ENCODE measurements around the gene TPCN2.

TPCN2 gene

GRCh38 chr11:69000831-69001242 lies 47.9 kb upstream of the TPCN2 start:
- Histone ChIP-seq H3K9ac (no peak overlapping the region), H3K27me3 (ENCODE audit: insufficient read depth, low read depth) (peaks cover 48% of the 10 kb centered on the region), H3K36me3 (ENCODE audit: insufficient read depth) (no peaks in the 10 kb centered on the region), H3K4me1 (ENCODE audit: low read depth, poor library complexity, severe bottlenecking) (no peaks in the 10 kb centered on the region), H3K4me3 (IDR thresholded peaks at IDR 0.05; ENCODE audit: insufficient read depth, low read depth, low read length) (no peak overlapping the region), H3K27ac (no peak overlapping the region), H3K79me2 (ENCODE audit: insufficient read depth, low read depth) (no peaks in the 10 kb centered on the region), H3K4me2 (no peak overlapping the region), H4K20me1 (ENCODE audit: insufficient read depth) (no peaks in the 10 kb centered on the region), H2AFZ (ENCODE audit: low read depth) (no peak overlapping the region)
- TF ChIP-seq, protein P1, sequence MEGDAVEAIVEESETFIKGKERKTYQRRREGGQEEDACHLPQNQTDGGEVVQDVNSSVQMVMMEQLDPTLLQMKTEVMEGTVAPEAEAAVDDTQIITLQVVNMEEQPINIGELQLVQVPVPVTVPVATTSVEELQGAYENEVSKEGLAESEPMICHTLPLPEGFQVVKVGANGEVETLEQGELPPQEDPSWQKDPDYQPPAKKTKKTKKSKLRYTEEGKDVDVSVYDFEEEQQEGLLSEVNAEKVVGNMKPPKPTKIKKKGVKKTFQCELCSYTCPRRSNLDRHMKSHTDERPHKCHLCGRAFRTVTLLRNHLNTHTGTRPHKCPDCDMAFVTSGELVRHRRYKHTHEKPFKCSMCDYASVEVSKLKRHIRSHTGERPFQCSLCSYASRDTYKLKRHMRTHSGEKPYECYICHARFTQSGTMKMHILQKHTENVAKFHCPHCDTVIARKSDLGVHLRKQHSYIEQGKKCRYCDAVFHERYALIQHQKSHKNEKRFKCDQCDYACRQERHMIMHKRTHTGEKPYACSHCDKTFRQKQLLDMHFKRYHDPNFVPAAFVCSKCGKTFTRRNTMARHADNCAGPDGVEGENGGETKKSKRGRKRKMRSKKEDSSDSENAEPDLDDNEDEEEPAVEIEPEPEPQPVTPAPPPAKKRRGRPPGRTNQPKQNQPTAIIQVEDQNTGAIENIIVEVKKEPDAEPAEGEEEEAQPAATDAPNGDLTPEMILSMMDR (conservative IDR thresholded peaks at IDR 0.05; ENCODE audit: low read depth, low read length): no peak

GRCh38 chr11:69001243-69002081 lies 47.3 kb upstream of the TPCN2 start:
- no peaks in the 10 kb centered on the region for H3K36me3 ChIP-seq (ENCODE audit: insufficient read depth)
- no peak overlapping the region for H2AFZ ChIP-seq (ENCODE audit: low read depth)
- TF ChIP-seq, protein P1 (conservative IDR thresholded peaks at IDR 0.05; ENCODE audit: low read depth, low read length): no peak
- no peak overlapping the region for H3K4me2 ChIP-seq
- H3K27ac ChIP-seq: no peak overlapping the region
- H3K4me3 ChIP-seq (IDR thresholded peaks at IDR 0.05; ENCODE audit: insufficient read depth, low read depth, low read length): no peak overlapping the region
- H3K27me3 ChIP-seq (ENCODE audit: insufficient read depth, low read depth): peaks cover 48% of the 10 kb centered on the region
- no peaks in the 10 kb centered on the region for H4K20me1 ChIP-seq (ENCODE audit: insufficient read depth)
- H3K4me1 ChIP-seq (ENCODE audit: low read depth, poor library complexity, severe bottlenecking): no peaks in the 10 kb centered on the region
- no peaks in the 10 kb centered on the region for H3K79me2 ChIP-seq (ENCODE audit: insufficient read depth, low read depth)
- no peak overlapping the region for H3K9ac ChIP-seq

DNA sequence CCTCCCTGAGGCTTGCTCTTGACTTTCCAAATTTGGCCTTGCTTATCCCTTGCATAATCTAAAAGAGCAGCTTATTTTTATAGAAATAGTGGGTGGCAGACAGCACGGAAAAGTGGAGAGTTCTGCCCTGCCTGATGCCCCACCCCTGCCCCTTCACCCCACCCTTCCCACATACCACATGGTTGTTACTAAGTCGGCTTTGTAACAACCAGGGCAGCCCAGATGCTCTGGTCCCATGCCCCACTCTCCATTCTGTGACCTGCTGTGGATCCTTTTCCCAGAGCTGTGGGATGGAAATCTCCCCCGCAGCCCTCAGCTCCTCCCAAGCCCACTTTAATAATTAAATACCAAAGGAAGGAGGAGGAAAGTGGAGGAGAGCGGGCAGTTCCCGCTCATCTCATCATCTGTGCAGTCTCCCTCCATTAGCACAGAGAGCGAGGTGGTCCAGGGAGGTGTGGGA lies 46.6 kb upstream of the TPCN2 start:
- Histone ChIP-seq H3K9ac (no peak overlapping the region), H3K79me2 (ENCODE audit: insufficient read depth, low read depth) (no peaks in the 10 kb centered on the region), H2AFZ (ENCODE audit: low read depth) (no peak overlapping the region), H3K4me1 (ENCODE audit: low read depth, poor library complexity, severe bottlenecking) (no peaks in the 10 kb centered on the region), H3K4me2 (no peak overlapping the region), H3K27me3 (ENCODE audit: insufficient read depth, low read depth) (peaks cover 53% of the 10 kb centered on the region), H3K4me3 (IDR thresholded peaks at IDR 0.05; ENCODE audit: insufficient read depth, low read depth, low read length) (no peak overlapping the region), H3K27ac (no peak overlapping the region), H3K36me3 (ENCODE audit: insufficient read depth) (no peaks in the 10 kb centered on the region), H4K20me1 (ENCODE audit: insufficient read depth) (no peaks in the 10 kb centered on the region)
- TF ChIP-seq, protein P1 (conservative IDR thresholded peaks at IDR 0.05; ENCODE audit: low read depth, low read length): no peak

GRCh38 chr11:69002570-69003231 lies 46.0 kb upstream of the TPCN2 start:
- Histone ChIP-seq H3K9ac (no peak overlapping the region), H3K4me3 (IDR thresholded peaks at IDR 0.05; ENCODE audit: insufficient read depth, low read depth, low read length) (no peak overlapping the region), H4K20me1 (ENCODE audit: insufficient read depth) (no peaks in the 10 kb centered on the region), H3K36me3 (ENCODE audit: insufficient read depth) (no peaks in the 10 kb centered on the region), H3K4me2 (no peak overlapping the region), H3K79me2 (ENCODE audit: insufficient read depth, low read depth) (no peaks in the 10 kb centered on the region), H3K27me3 (ENCODE audit: insufficient read depth, low read depth) (peaks cover 59% of the 10 kb centered on the region), H3K4me1 (ENCODE audit: low read depth, poor library complexity, severe bottlenecking) (no peaks in the 10 kb centered on the region), H3K27ac (no peak overlapping the region), H2AFZ (ENCODE audit: low read depth) (no peak overlapping the region)
- TF ChIP-seq, protein P1 (conservative IDR thresholded peaks at IDR 0.05; ENCODE audit: low read depth, low read length): no peak

All from KMS-11 (cell line).